B cell (primary cell): ENCODE data around the gene SLC16A1.

ENCODE experiments used
- EZH2 ChIP-seq: IDR thresholded peaks from 2 replicates; pipeline ENCODE4 v1.6.1; 2012; ENCODE audit warnings: borderline replicate concordance, low read depth, mild to moderate bottlenecking, moderate library complexity, low read length; ENCODE audit not compliant: insufficient read depth, poor library complexity, severe bottlenecking
- TF ChIP-seq, protein P1 (sequence below): fragments of 200-600 bp; IDR thresholded peaks from one replicate; pipeline ENCODE4 v1.8.0; 2022; ENCODE audit warnings: antibody characterized with exemption, mild to moderate bottlenecking

- TF ChIP-seq, protein P1, sequence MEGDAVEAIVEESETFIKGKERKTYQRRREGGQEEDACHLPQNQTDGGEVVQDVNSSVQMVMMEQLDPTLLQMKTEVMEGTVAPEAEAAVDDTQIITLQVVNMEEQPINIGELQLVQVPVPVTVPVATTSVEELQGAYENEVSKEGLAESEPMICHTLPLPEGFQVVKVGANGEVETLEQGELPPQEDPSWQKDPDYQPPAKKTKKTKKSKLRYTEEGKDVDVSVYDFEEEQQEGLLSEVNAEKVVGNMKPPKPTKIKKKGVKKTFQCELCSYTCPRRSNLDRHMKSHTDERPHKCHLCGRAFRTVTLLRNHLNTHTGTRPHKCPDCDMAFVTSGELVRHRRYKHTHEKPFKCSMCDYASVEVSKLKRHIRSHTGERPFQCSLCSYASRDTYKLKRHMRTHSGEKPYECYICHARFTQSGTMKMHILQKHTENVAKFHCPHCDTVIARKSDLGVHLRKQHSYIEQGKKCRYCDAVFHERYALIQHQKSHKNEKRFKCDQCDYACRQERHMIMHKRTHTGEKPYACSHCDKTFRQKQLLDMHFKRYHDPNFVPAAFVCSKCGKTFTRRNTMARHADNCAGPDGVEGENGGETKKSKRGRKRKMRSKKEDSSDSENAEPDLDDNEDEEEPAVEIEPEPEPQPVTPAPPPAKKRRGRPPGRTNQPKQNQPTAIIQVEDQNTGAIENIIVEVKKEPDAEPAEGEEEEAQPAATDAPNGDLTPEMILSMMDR: no peak
- no peak for TF ChIP-seq EZH2
Observed at GRCh38 chr1:112877750-112878149, 78.2 kb downstream of the SLC16A1 start.
